Measurements from ENCODE around the gene SSTR5.
A peak's percentile ranks its signal among the peaks of the same experiment; 100 is the strongest.

SSTR5 gene

GRCh38 chr16:1102333-1102700 lies 29.8 kb downstream of the SSTR5 start:
- H3K27me3 Mint-ChIP-seq, result peaks cover 9% of the 10 kb centered on the region
- no peaks in the 10 kb centered on the region for H3K9me3 Mint-ChIP-seq
- no peak overlapping the region for H3K4me3 Mint-ChIP-seq
- no peak for DNase-seq
- H3K4me1 Mint-ChIP-seq, result no peaks in the 10 kb centered on the region
- no peak for ATAC-seq
- H3K36me3 Mint-ChIP-seq (ENCODE audit: low read depth), result no peaks in the 10 kb centered on the region
- no peak overlapping the region for H3K27ac Mint-ChIP-seq

GRCh38 chr16:1102921-1103635 lies 30.5 kb downstream of the SSTR5 start:
- DNase-seq (peak; percentile 79), ATAC-seq (peak; percentile 53)
- no peaks in the 10 kb centered on the region for H3K36me3 Mint-ChIP-seq (ENCODE audit: low read depth)
- no peak overlapping the region for H3K4me3 Mint-ChIP-seq
- H3K27ac Mint-ChIP-seq, result no peak overlapping the region
- H3K4me1 Mint-ChIP-seq, result no peaks in the 10 kb centered on the region
- no peaks in the 10 kb centered on the region for H3K9me3 Mint-ChIP-seq
- peaks cover 9% of the 10 kb centered on the region for H3K27me3 Mint-ChIP-seq

- H3K9me3 Mint-ChIP-seq, result no peaks in the 10 kb centered on the region
- ATAC-seq (no peak), DNase-seq (no peak)
- no peak overlapping the region for H3K27ac Mint-ChIP-seq
- H3K36me3 Mint-ChIP-seq (ENCODE audit: low read depth), result no peaks in the 10 kb centered on the region
- no peak overlapping the region for H3K4me3 Mint-ChIP-seq
- H3K27me3 Mint-ChIP-seq, result peaks cover 11% of the 10 kb centered on the region
- H3K4me1 Mint-ChIP-seq, result no peaks in the 10 kb centered on the region
Observed at GRCh38 chr16:1103636-1103980, 31.1 kb downstream of the SSTR5 start.

GRCh38 chr16:1105888-1106620 lies 33.5 kb downstream of the SSTR5 start:
- ATAC-seq (peak; percentile 52), DNase-seq (peak; percentile 59)
- Mint-ChIP-seq H3K36me3 (ENCODE audit: low read depth) (no peaks in the 10 kb centered on the region), H3K4me1 (no peaks in the 10 kb centered on the region), H3K9me3 (no peaks in the 10 kb centered on the region), H3K27ac (no peak overlapping the region), H3K27me3 (peaks cover 11% of the 10 kb centered on the region), H3K4me3 (no peak overlapping the region)

- Mint-ChIP-seq H3K4me1 (no peaks in the 10 kb centered on the region), H3K9me3 (no peaks in the 10 kb centered on the region), H3K27ac (no peak overlapping the region), H3K27me3 (peaks cover 11% of the 10 kb centered on the region), H3K36me3 (ENCODE audit: low read depth) (no peaks in the 10 kb centered on the region), H3K4me3 (no peak overlapping the region)
- DNase-seq, result no peak
- ATAC-seq, result no peak
Observed at GRCh38 chr16:1106659-1107058, 34.1 kb downstream of the SSTR5 start.

GRCh38 chr16:1107141-1107540 lies 34.6 kb downstream of the SSTR5 start:
- Mint-ChIP-seq H3K9me3 (no peaks in the 10 kb centered on the region), H3K27ac (no peak overlapping the region), H3K4me1 (no peaks in the 10 kb centered on the region), H3K27me3 (peaks cover 11% of the 10 kb centered on the region), H3K4me3 (no peak overlapping the region), H3K36me3 (ENCODE audit: low read depth) (no peaks in the 10 kb centered on the region)
- DNase-seq (no peak), ATAC-seq (no peak)

- no peaks in the 10 kb centered on the region for H3K36me3 Mint-ChIP-seq (ENCODE audit: low read depth)
- H3K4me3 Mint-ChIP-seq, result no peak overlapping the region
- H3K27me3 Mint-ChIP-seq, result peaks cover 13% of the 10 kb centered on the region
- DNase-seq (no peak), ATAC-seq (no peak)
- H3K4me1 Mint-ChIP-seq, result no peaks in the 10 kb centered on the region
- H3K9me3 Mint-ChIP-seq, result no peaks in the 10 kb centered on the region
- no peak overlapping the region for H3K27ac Mint-ChIP-seq
Observed at GRCh38 chr16:1107731-1108130, 35.2 kb downstream of the SSTR5 start.

- DNase-seq (no peak), ATAC-seq (no peak)
- no peaks in the 10 kb centered on the region for H3K36me3 Mint-ChIP-seq (ENCODE audit: low read depth)
- H3K9me3 Mint-ChIP-seq, result no peaks in the 10 kb centered on the region
- H3K27me3 Mint-ChIP-seq, result peaks cover 13% of the 10 kb centered on the region
- no peak overlapping the region for H3K4me3 Mint-ChIP-seq
- H3K4me1 Mint-ChIP-seq, result no peaks in the 10 kb centered on the region
- H3K27ac Mint-ChIP-seq, result no peak overlapping the region
Observed at GRCh38 chr16:1108299-1109252, 36.0 kb downstream of the SSTR5 start.

GRCh38 chr16:1109648-1110047 lies 37.1 kb downstream of the SSTR5 start:
- ATAC-seq, result no peak
- DNase-seq, result no peak
- Mint-ChIP-seq H3K9me3 (no peaks in the 10 kb centered on the region), H3K27me3 (peaks cover 8% of the 10 kb centered on the region), H3K27ac (no peak overlapping the region), H3K4me1 (no peaks in the 10 kb centered on the region), H3K4me3 (no peak overlapping the region), H3K36me3 (ENCODE audit: low read depth) (no peaks in the 10 kb centered on the region)

- DNase-seq (no peak), ATAC-seq (no peak)
- Mint-ChIP-seq H3K36me3 (ENCODE audit: low read depth) (no peaks in the 10 kb centered on the region), H3K27ac (no peak overlapping the region), H3K4me3 (no peak overlapping the region), H3K4me1 (no peaks in the 10 kb centered on the region), H3K9me3 (no peaks in the 10 kb centered on the region), H3K27me3 (peaks cover 4% of the 10 kb centered on the region)
Observed at GRCh38 chr16:1112506-1113184, 40.1 kb downstream of the SSTR5 start.

- Mint-ChIP-seq H3K36me3 (ENCODE audit: low read depth) (no peaks in the 10 kb centered on the region), H3K4me3 (no peak overlapping the region), H3K4me1 (no peaks in the 10 kb centered on the region), H3K27me3 (peaks cover 2% of the 10 kb centered on the region), H3K9me3 (no peaks in the 10 kb centered on the region), H3K27ac (no peak overlapping the region)
- no peak for DNase-seq
- no peak for ATAC-seq
Observed at GRCh38 chr16:1113489-1113888, 40.9 kb downstream of the SSTR5 start.

GRCh38 chr16:1113889-1114526 lies 41.5 kb downstream of the SSTR5 start:
- Mint-ChIP-seq H3K4me3 (no peak overlapping the region), H3K36me3 (ENCODE audit: low read depth) (no peaks in the 10 kb centered on the region), H3K27ac (no peak overlapping the region), H3K4me1 (no peaks in the 10 kb centered on the region), H3K9me3 (no peaks in the 10 kb centered on the region), H3K27me3 (peaks cover 1% of the 10 kb centered on the region)
- ATAC-seq (no peak), DNase-seq (no peak)

- Mint-ChIP-seq H3K4me3 (no peak overlapping the region), H3K36me3 (ENCODE audit: low read depth) (no peaks in the 10 kb centered on the region), H3K9me3 (no peaks in the 10 kb centered on the region), H3K27me3 (peaks cover 1% of the 10 kb centered on the region), H3K4me1 (no peaks in the 10 kb centered on the region), H3K27ac (no peak overlapping the region)
- ATAC-seq, result no peak
- DNase-seq, result no peak
Observed at GRCh38 chr16:1116693-1117077, 44.1 kb downstream of the SSTR5 start.

Measured in activated naive CD8-positive, alpha-beta T cell treated with anti-CD3 and anti-CD28 coated beads, Interleukin-2, amount 50 U/mL, for 24 hours (primary cell).